VCaP (cell line): Measurements from ENCODE around the gene TTC12.

Experiments used
- H3K27ac ChIP-seq: fragments of 450-650 bp; 2 replicates; pipeline ENCODE4 v1.5.1; 2017
- TF ChIP-seq, protein P1 (sequence below): fragments of 450-650 bp; conservative IDR thresholded peaks from 2 replicates; pipeline ENCODE4 v1.5.1; 2017; ENCODE audit warnings: mild to moderate bottlenecking, moderate library complexity

The TTC12 gene

GRCh38 chr11:113412675-113413074 is 98.3 kb downstream of the TTC12 start:
- H3K27ac ChIP-seq = no peak overlapping the region
- TF ChIP-seq, protein P1, sequence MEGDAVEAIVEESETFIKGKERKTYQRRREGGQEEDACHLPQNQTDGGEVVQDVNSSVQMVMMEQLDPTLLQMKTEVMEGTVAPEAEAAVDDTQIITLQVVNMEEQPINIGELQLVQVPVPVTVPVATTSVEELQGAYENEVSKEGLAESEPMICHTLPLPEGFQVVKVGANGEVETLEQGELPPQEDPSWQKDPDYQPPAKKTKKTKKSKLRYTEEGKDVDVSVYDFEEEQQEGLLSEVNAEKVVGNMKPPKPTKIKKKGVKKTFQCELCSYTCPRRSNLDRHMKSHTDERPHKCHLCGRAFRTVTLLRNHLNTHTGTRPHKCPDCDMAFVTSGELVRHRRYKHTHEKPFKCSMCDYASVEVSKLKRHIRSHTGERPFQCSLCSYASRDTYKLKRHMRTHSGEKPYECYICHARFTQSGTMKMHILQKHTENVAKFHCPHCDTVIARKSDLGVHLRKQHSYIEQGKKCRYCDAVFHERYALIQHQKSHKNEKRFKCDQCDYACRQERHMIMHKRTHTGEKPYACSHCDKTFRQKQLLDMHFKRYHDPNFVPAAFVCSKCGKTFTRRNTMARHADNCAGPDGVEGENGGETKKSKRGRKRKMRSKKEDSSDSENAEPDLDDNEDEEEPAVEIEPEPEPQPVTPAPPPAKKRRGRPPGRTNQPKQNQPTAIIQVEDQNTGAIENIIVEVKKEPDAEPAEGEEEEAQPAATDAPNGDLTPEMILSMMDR = no peak

GRCh38 chr11:113415343-113415742 is 101.0 kb downstream of the TTC12 start:
- TF ChIP-seq, protein P1 = no peak
- H3K27ac ChIP-seq = no peak overlapping the region
